Activated naive CD4-positive, alpha-beta T cell (primary cell): ENCODE measurements around the gene PLCL2.
"Not testable (repeated sequence)": the region's sequence is repeated elsewhere in the genome, so short reads cannot be mapped to it uniquely, and the experiment has no call there.

Experiments
- DNase-seq, 4 experiments: peaks; one replicate each; lab custom pipeline; 2025; lab: John Stamatoyannopoulos, UW

The PLCL2 gene

DNA sequence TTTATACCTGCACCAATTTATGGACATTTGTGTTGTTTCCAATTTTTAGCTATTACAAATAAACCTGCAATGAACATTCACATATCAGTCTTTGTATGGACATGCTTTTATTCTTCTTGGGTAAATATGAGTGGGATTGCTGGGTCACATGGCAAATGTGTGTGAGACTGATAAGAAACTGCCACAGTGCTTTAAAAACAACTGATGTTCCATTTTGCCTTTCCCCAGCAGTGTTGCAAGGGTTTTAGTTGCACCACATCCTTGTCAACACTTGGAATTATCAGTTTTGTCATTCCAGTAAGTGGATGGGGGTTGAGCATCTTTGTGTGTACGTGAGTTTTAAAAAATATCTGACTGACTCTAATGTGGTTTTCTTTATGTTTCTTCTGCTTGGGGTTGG lies 191.2 kb downstream of the PLCL2 start:
- DNase-seq: no peak

DNA sequence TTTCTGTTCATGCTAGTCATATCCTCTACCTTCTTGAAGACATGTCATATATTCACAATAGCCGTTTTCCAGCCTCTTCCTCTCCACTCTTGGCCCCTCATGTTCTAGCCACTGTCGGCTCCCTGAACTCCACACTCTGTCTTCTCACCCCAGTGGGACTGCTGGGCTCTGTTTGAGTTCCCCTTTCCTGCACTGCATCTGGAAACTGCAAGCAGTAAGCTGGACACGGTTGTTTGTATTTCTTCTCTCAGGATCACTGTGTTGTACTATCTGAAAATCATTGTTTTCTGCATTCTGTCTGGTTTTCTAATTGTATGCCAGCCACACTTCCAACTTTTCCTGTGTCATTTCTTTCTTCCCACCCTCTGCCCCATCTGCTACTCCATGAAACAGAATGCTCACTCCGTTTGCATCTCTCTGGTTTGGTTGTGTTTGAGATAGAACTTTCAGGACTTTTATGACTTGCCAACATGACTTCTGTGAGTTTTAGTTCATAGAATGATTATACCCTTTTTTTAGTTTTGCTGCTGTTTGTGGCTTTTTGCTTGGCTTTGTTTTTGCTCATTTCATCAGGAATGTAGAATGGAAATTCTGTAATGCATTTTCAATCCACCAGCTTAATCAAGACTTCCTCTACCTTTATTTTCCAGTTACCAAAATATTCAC lies 192.3 kb downstream of the PLCL2 start:
- no peak for DNase-seq

DNA sequence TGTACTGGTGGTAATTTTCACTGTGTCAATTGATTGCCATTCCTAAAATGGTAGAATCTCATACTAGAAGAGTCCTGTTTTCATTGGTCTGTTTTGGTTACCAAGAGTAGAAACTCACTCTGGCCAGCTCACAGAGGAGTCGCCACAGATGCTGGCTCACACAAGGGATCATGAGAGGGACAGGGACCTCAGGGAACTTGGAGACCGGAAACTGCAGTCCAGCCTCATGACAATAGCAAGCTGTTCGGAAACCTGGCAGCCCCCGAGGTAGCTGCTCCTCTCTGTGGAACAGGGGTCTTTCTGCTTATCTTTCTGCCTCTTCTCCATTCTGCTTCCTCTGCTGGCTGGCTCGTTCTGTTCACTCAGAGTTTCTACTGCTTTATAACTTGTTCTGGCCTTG lies 192.9 kb downstream of the PLCL2 start:
- no peak for DNase-seq

DNA sequence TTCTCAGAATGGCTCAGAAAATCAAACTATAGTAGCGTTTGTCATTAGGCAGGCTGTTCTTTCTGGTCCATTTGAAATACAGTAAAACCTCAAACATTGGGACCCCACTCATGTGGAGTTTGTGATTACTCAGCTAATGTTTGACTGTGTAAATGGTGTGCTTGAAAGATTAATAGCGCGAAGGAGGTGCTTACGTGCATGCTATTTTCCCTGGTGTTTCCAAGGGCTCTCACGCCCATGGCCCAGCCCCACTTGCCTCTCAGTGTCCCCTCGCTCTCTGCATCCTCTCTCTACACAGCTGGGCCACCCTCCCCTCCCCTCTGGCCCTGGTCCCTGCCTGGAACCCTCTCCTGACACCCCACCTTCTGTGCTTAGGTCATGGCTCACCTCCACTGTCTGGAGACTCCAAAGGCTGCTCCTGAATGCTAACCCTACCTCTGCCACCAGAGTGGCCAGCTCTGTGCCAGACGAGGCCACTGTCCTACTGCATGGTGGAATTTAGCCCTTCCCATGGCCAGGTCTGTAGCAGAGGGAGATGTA lies 194.2 kb downstream of the PLCL2 start:
- no peak for DNase-seq

DNA sequence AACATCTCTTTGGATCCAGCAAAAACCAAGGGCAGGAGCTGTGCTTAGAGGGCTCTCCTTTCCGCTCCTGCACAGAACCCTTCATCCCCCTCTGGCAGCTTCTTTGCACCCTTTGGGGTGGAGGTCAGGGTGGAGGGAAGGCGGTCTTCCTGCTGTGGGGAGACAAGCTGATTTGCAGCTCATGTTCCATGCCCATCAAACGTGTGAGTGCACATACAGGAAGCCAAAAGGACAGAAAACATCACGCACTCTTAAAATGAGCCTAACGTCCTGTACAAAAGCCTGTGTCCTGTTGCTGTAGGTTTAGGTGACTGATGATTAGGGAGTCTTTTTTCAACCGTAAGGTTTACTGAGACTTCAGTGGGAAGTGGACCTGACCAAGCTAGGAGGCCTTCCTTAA lies 195.2 kb downstream of the PLCL2 start:
- no peak for DNase-seq

DNA sequence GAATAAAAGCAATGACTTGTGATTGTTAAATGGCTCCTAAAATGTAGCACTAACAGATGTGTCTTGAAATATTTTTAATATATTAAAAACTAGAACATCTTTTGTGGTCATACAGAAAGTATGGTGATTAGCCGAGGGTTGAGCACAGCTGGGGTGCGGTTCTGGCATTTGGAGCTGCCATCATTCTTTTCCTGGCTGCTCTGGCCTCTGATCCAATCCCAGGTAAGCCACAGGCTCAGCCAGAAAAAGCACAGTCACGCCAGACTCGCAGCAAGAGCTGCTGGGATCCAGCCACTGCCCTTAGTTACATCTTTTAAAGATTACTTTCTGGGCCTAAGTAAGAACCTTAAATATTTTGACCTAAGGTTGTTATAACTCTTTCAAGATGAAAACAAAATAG lies 196.8 kb downstream of the PLCL2 start:
- no peak for DNase-seq

DNA sequence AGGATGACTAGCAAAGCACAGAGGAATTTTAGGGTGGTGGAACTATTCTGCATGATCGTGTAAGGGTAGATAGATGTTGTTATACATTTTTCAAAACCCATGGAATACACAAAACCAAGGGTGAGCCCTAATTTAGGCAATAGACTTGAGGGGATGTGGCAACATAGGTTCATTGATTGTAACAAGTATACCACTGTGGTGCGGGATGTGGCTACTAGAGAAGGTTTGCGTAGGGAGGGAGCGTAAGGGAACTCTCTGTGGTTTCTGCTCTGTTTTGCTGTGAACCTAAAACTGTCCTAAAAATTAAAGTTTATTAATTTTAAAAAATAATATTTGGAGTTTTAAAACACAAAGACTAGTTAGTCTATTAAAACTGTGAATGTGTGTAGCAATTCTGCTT lies 202.8 kb downstream of the PLCL2 start:
- DNase-seq: no peak

DNA sequence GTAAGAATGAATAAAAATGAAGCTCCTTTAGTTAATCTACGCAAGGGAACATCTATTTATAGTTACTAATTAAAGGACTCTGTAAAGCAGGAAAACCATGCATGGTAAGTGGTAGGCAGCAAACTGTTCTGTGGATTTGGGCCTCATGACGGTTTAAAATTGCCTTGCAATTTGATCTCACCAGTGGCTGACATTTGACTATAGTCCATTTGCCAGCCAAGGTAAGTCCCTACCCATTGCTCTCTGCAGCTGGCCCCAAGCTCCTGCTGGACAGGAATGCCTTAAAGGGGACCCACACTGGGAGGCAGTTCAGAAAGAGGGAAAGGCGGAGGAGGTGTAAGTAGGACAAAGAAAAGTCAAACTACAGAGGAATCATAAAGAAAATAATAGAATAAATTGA lies 203.3 kb downstream of the PLCL2 start:
- no peak for DNase-seq

DNA sequence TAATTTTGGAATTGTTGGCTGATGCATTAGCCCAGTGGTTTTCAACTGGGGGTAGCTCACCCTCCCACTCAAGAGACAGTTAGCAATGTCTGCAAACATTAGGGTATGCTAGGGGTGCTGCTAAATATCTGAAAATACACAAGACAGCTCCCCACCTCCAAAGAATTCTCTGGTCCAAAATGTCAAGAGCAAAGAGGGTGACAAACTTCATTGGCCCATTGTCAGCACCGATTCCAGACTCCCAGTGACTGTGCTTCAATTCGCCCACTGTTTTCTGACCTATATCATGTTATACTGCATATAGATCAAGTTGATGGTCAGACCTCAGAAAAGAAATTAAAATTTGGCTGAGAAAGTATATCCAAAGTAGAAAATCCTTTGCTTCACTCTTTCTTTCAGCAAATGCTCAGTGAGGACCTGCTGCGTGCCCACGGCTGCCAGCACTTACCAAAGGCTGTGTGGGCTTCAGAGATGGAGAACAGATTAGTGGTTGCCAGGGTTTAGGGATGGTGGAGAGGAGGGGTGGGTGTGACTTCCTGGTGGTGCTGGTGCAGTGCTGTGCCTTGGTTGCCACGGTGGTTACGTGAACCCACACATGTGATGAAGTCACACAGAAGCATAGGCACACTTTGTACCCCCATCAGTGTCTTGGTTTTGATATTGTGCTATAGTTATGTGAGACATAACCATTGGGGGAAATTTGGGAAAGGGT lies 204.0 kb downstream of the PLCL2 start:
- DNase-seq: no peak

DNA sequence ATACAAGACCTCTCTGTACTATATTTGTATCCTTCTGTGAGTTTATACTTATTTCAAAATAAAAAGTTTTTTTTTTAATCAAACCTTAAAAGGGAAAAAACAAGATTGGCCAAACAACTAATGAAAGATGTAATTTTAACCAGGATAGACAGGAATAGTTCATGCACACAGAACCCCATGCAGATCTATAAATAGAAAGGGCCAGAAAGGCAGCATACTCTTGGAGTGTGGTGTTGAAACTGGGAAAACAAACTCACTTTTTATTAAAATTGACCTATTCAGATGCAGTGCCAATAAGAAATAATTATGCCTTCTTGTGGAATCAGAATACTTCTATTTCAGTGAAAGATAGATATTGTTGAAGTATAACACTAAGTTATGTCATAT lies 204.6 kb downstream of the PLCL2 start:
- no peak for DNase-seq

DNA sequence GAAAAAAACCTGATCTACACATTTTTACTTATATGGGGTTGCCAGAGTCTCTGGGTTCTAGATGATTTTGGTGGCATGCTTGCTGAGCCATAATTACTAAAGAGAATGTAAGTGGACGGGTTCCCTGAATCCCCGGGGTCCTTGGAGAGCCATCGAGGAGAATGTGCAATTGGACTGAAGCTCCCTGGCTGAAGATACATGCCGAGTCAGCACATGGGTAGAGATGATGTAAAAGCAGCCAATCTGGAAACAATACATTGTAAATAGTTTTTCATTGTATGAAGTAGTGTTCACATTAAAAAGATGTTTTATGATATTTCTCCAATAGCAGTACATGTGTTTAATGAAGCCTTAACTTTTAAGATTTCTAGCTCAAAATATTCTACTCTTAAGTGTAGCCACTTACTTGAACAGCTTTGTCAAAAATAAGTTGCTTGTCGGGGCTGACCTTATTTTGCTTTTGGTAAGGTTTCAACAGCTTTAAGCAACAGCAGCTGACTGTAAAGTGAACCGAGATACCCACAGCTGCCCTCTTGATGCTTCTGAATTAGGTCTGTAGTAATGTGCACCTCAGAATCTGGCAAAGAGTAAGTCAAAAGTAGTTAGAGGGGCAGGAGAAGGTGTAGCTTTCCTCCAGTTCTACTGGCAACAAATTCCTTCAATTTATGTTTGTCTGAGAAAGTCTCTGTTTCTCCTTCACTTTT lies 205.7 kb downstream of the PLCL2 start:
- no peak for DNase-seq

DNA sequence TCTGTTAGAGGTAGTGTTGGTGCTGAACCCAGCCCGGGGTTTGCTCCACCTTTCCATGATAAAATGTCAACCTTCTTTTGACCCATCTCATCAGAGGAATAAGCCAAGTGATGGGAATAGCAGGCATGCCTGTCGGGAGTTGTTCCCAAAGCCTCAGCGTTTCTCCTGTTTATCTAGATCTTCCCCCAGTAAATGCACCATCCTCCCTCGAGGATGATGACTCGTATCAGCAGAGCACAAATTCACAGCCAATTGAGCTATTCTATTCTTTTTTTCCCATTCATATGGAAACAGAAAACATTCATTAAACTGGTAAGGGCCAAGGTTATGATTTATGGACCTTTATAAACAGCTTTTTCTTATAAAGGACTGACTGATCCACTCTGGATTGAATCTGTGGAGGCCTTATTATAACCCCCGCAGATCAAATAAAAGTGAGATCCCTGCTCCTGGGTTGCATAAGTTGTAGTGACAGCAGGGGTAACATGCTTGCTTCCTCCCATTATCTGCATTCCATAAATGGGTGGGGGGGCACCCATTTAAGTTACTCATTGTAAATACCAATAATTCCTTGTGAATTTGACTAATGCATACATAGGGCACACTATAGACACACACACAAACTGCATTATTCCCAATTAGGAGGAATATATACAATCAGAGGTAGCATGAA lies 207.3 kb downstream of the PLCL2 start:
- no peak for DNase-seq

DNA sequence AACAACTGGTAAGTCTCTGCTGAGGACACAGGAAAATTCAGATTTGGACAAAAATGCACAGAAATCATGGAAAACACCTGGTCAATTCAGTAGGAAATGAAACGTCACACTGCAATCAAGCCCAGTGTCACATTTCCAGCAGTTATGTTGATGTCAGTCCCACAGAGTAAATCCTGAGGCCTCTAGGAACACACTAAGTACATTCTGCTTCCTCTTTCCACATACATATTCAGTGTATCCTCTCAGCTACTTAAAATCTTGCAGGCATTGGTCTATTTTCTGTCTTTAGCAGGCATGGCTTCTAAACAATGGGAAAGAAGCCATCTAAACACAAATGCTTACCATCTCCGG lies 207.8 kb downstream of the PLCL2 start:
- no peak for DNase-seq

DNA sequence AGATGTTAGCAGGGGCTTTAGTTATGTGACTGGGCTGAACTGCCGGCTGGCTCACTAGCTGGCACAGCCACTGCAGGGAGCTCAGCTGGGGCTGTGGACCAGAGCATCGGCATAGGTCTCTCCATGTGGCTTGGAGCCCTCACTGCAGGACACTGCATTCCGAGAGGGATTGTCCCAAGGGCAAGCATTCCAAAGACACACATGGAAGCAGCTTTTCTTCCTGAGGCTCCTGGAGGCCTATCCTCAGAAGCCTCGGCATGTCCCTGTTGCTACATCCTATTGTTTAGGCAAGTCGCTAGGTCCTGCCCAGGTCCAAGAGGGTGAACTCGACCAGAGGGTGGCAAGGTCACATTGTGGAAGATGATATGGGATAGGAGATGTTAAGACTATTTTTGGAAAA lies 209.8 kb downstream of the PLCL2 start:
- no peak for DNase-seq

DNA sequence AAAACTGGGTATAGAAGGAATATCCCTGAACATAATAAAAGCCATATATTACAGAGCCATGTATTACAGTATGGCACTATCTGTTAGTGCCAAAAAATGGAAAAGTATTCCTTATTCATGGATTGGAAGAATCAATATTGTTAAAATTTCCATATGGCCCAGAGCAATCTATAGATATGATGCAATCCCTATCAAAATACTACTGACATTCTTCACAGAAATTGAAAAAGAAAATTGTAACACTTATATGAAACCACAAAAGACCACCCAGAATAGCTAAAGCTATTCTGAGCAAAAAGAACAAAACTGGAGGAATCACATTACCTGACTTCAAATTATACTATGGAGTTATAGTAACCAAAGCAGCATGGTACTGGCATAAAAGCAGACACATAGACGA lies 218.8 kb downstream of the PLCL2 start:
- DNase-seq: no peak

DNA sequence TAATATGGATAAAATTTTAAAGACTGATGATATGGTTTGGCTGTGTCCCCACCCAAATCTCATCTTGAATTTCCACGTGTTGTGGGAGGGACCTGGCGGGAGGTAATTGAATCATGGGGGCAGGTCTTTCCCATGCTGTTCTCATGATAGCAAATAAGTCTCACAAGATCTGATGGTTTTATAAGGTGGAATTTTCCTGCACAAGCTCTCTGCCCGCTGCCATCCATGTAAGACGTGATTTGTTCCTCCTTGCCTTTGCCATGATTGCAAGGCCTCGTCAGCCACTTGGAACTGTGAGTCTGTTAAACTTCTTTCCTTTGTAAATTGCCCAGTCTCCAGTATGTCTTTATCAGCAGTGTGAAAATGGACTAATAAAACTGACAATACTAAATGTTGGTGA lies 222.0 kb downstream of the PLCL2 start:
- not testable (repeated sequence) for DNase-seq

DNA sequence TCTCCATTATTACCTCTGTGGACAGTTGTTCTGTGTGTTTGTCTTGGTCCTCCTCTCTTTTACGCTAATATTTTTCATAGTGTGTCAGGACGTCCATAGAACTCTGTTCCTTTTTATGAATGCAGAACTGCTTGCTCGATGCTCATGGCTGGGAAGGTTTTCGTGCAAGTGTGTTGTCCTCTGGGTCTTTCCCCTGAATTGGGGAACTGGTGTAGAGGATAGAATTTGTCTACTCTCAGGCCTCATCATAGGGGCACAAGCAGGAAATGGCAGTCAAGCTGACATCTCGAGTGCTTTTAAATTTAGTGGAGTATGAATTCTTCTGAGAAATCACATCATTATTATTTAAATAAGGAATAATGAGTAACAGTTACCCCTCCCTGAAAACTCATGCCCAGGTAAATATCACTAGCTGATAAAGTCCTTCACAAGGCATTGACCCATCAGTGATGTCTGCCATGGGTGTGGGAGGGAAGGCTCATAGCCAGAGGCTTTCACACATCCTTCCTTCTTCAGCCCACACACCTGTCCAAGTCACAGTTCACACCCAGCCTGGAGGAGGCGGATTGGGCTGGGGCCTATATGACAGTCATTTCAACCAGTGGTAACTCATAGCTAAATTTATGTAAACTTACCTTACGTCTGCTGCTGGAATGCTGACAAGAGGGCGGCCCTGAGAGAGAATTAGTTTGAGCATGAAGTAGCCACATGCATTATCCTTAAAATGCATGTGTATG lies 226.1 kb downstream of the PLCL2 start:
- DNase-seq: no peak

DNA sequence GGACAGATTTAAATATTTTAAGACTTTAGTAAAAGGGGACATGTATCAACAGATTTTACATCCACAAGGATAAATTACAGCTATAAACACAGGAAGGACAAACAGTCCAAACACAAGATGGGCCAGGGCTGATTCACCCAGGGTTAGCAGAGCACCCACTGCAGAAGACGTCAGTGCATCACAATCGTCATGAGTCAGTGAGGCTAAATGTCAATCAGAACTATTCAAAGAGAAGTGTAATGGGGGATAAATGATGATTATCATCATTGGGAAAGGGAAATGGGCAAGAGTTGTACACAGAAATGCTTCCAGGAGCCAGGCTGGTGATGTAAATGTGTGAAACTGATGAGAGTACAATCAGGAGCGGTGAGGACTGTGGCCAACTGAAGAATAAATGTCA lies 226.8 kb downstream of the PLCL2 start:
- no peak for DNase-seq

DNA sequence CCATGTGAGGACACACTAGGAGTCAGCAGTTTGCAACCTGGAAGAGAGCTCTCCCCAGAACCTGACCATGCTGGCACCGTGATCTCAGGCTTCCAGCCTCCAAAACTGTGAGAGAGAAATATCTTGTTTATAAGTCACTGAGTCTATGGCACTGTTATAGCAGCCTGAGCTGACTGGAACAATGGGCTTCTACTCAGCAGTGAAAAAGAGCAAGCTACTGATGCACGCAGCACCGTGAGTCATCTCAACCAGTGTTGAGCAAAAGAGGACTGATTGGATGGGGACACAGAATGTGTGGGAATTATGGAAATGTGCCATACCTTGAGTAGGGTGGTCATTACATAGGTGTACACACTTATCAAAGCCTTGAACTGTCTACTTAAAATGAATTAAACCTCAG lies 230.4 kb downstream of the PLCL2 start:
- no peak for DNase-seq

DNA sequence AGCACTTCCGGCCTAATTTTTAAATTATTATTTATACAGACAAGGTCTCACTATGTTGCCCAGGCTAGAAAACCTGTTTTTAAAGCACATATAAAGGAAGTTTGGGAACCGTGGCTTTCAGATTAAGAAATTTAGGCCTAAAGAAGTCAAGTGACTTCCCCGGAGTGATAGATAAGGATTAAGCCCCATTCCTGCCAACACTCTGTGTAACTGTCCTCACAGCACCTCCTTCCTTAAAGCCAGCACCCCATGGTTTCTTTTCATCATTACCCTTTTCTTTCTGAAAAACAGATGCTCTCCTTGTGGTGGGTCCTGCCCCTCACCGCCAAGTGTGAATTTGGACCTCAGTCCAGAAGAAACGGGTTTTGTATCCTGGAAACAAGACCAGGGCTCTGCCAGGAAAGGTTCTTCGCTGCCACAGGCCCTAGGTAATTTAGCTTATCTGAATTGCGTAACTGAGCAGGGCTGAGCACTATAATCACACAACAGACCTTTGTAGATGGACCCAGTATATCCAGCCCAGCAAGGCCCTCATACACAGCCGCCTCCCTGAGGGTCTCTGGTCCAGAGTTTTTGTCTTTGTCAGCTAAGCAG lies 231.3 kb downstream of the PLCL2 start:
- no peak for DNase-seq

DNA sequence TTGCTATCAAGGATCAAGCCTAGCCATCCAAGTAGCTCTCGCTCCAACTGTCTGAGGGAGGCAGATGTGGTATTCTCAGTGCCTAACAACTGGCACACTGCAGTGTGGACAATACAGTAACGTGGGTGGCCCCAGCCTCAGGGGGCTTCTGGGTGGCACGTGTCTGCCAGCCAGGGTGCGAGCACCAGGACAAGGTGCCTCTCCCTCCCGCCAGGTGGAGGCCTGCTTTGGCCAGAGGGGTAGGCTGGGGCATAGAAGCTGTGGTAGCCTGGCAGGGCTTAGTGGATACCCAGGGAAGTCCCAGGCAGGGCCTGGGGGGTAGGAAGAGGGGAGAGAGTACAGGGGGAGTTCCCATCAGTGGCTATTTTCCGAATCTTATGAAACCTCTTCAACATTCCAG lies 234.0 kb downstream of the PLCL2 start:
- no peak for DNase-seq
